Ovary (tissue), 9 donors: ENCODE data around the gene PCBP4. TPM values are rescaled to one million over a fixed set of nuclear protein-coding genes. Genes with fewer than 3 reads are reported as not detected.

Experiments used
- DNase-seq, 5 donors: peaks; one replicate each; pipeline ENCODE4 v3.0.0-alpha.2; 2019 to 2020
- H3K27ac ChIP-seq, 2 donors: fragments of 200-600 bp; one replicate each; pipeline versions ENCODE4 v1.5.1 to v1.8.0; 2019 to 2022
- H3K27me3 ChIP-seq: fragments of 200-600 bp; one replicate; pipeline ENCODE4 v1.8.0; 2022
- H3K36me3 ChIP-seq: fragments of 200-600 bp; sonication (generic); one replicate; pipeline ENCODE4 v1.5.1; 2019
- H3K4me1 ChIP-seq: one replicate; pipeline ENCODE4 v1.8.1; 2013; ENCODE audit warnings: mild to moderate bottlenecking, moderate library complexity; ENCODE audit not compliant: insufficient read depth
- H3K4me3 ChIP-seq: fragments of 200-600 bp; sonication (generic); one replicate; pipeline ENCODE4 v1.5.1; 2017
- H3K9me3 ChIP-seq, 2 donors: fragments of 200-600 bp in 1 of 2; sonication (generic) in 1 of 2; one replicate each; pipeline versions ENCODE4 v1.5.1 to v1.8.1; 2013 to 2019; ENCODE audit warnings: mild to moderate bottlenecking in 1 of 2, moderate library complexity in 1 of 2
- CTCF ChIP-seq, 3 donors: fragments of 450-650 bp in 2 of 3; fragments of 200-600 bp in 1 of 3; IDR thresholded peaks; one replicate each; pipeline versions ENCODE4 v1.5.1 to v1.8.0; 2016 to 2022; ENCODE audit warnings: antibody characterized with exemption in 3 of 3, mild to moderate bottlenecking in 1 of 3
- EP300 ChIP-seq: sonication (generic); formaldehyde crosslinking; IDR thresholded peaks from one replicate; pipeline ENCODE4 v1.6.1; 2017; ENCODE audit warnings: antibody characterized with exemption
- POLR2A ChIP-seq: fragments of 450-650 bp; IDR thresholded peaks from one replicate; pipeline ENCODE4 v1.6.1; 2017; ENCODE audit warnings: antibody characterized with exemption, mild to moderate bottlenecking, moderate library complexity
- WGBS, 3 donors: extraction: QIAGEN DNeasy Blood & Tissue Kit in 1 of 3; methylation state at CpG; one replicate each; pipeline versions ENCODE4 v1.1.5 to v1.1.7; 2013 to 2017; 5-methylcytosine and 5-hydroxymethylcytosine counted together
- intact Hi-C, 4 donors: fragments of 100-400 bp; cut with DNase I; formaldehyde crosslinking; loops; one replicate each; pipeline versions ENCODE4 v1.11.0 to v1.15.1; 2022 to 2023
- polyA plus RNA-seq, 2 donors: library from polyadenylated mRNA; stranded (reverse); fragments of 200-250 nt in 1 of 2; fragments of 350-450 nt in 1 of 2; fragmentation: Illumina TruSeq in 1 of 2; extraction: RNeasy Lipid Tissue Mini Kit (QIAGEN cat#74804) in 1 of 2; gene quantifications; one replicate each; pipeline ENCODE4 v1.2.3, GENCODE V29; 2013 to 2014
- small RNA-seq: library from RNA; depleted of rRNA; stranded (forward); fragments of <200 nt; gene quantifications from one replicate; pipeline ENCODE3, GENCODE V24; 2016
- total RNA-seq, 7 donors: library from RNA; depleted of rRNA in 2 of 7; stranded (reverse); fragments of >200 nt in 2 of 7; fragmentation: NEBNext Ultra II Directional in 3 of 7; extraction: Animal tissue kit (Norgen Biotek cat#: 25700) in 3 of 7; gene quantifications; one replicate each; pipeline versions ENCODE4 v1.1.0 to v1.2.4, GENCODE V29; 2016 to 2023
- donor health status: DM: no; HTN: no; CAD: no; lungs with moderate emphysema.
- donor health status: DM: no; HTN: no; CAD: no.
- donor health status: Bipolar disorder and iron deficiency.
- donor health status: DM: yes; HTN: yes; CAD: no.
- donor health status: DM: no; HTN: no; CAD: no.
- donor health status: DM: yes; HTN: yes; CAD: no.

The PCBP4 gene
- total and polyA plus RNA-seq, 9 donors: 4.5 to 83.3 (median 44.0) TPM

DNA sequence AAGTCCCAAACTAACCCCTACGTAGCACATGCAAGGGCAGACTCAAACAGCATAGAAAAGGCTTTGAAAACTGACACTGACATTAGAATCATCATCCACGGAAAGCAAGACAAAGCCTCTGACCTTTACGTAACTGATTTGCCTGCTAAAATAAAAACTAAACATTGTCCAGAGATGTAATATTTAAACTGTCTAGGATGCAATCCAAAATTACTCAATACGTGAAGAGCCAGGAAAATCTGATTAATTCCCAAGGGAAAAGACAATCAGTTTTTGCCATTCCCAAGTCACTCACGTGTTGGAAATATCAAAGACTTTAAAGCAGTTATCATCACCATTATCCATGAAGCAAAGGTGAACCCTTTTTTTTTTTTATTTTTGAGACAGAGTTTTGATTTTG is 50.8 kb downstream of the PCBP4 start:
- H3K4me3 ChIP-seq: no peak overlapping the region
- H3K36me3 ChIP-seq: no peaks in the 10 kb centered on the region
- H3K27me3 ChIP-seq: no peaks in the 10 kb centered on the region
- DNase-seq: no peak
- WGBS, 3 donors: 44 to 55% (median 49%) methylated on average over 5 of the region's 5 CpGs
- intact Hi-C loops: no loop called here
- no peak overlapping the region for H3K27ac ChIP-seq
- TF ChIP-seq POLR2A (no peak), EP300 (no peak), CTCF (IDR thresholded peaks at IDR 0.05) (no peak)
- H3K4me1 ChIP-seq: no peaks in the 10 kb centered on the region
- no peaks in the 10 kb centered on the region for H3K9me3 ChIP-seq

- H3K36me3 ChIP-seq: no peaks in the 10 kb centered on the region
- H3K27me3 ChIP-seq: no peaks in the 10 kb centered on the region
- no peaks in the 10 kb centered on the region for H3K9me3 ChIP-seq
- intact Hi-C loops: no loop called here
- H3K4me1 ChIP-seq: no peaks in the 10 kb centered on the region
- TF ChIP-seq EP300 (no peak), CTCF (IDR thresholded peaks at IDR 0.05) (no peak), POLR2A (no peak)
- DNase-seq: no peak
- no peak overlapping the region for H3K4me3 ChIP-seq
- no peak overlapping the region for H3K27ac ChIP-seq
- 79 to 82% (median 80%) methylated on average over 4 of the region's 4 CpGs for WGBS, 3 donors
Observed at GRCh38 chr3:51908026-51908425, 59.2 kb downstream of the PCBP4 start.

Small RNAs within 50 kb of the gene (small RNA-seq; reads per million reads assigned to genes)
- gene AC115284.1: not detected

Other genes with a start within 250 kb of the PCBP4 start
- not detected for gene IQCF6, start 188.2 kb downstream of the PCBP4 start, total RNA-seq
- gene IQCF6, start 188.2 kb downstream of the PCBP4 start, polyA plus RNA-seq: not detected
- not detected for gene IQCF2, start 105.8 kb downstream of the PCBP4 start, total RNA-seq
- not detected for gene IQCF2, start 105.8 kb downstream of the PCBP4 start, polyA plus RNA-seq
- not detected for gene IQCF5, start 91.9 kb downstream of the PCBP4 start, total RNA-seq
- not detected for gene IQCF5, start 91.9 kb downstream of the PCBP4 start, polyA plus RNA-seq
- under 1 TPM in 1 of 7 donors, not detected in 6; 0.62 TPM for gene IQCF1, start 64.1 kb downstream of the PCBP4 start, total RNA-seq
- gene IQCF1, start 64.1 kb downstream of the PCBP4 start, polyA plus RNA-seq: not detected
- 10 to 100 TPM in 6 of 7 donors, 1 to 10 TPM in 1; 9.1 to 32.7 (median 19.3) TPM for gene RRP9, start 25.6 kb downstream of the PCBP4 start, total RNA-seq
- 10 to 100 TPM in 1 of 2 donors, 1 to 10 TPM in 1; 4.9 to 16.2 TPM for gene RRP9, start 25.6 kb downstream of the PCBP4 start, polyA plus RNA-seq
- gene PARP3, start 25.1 kb downstream of the PCBP4 start, total RNA-seq: 10 to 100 TPM in 6 of 7 donors, 1 to 10 TPM in 1; 8.2 to 19.4 (median 11.6) TPM
- 10 to 100 TPM in 1 of 2 donors, 1 to 10 TPM in 1; 9.8 to 10.2 TPM for gene PARP3, start 25.1 kb downstream of the PCBP4 start, polyA plus RNA-seq
- gene GPR62, start 12.1 kb downstream of the PCBP4 start, total RNA-seq: under 1 TPM; 0.23 to 0.83 (median 0.36) TPM
- gene GPR62, start 12.1 kb downstream of the PCBP4 start, polyA plus RNA-seq: under 1 TPM; 0.15 to 0.22 TPM
- gene ABHD14B, start 6.6 kb upstream of the PCBP4 start, total RNA-seq: 10 to 100 TPM; 37.1 to 55.7 (median 45.5) TPM
- gene ABHD14B, start 6.6 kb upstream of the PCBP4 start, polyA plus RNA-seq: 10 to 100 TPM; 58.4 to 70.9 TPM
- gene ABHD14A, start 7.6 kb upstream of the PCBP4 start, total RNA-seq: 10 to 100 TPM; 13.2 to 36.1 (median 27.4) TPM
- 10 to 100 TPM in 1 of 2 donors, 1 to 10 TPM in 1; 5.1 to 30.8 TPM for gene ABHD14A, start 7.6 kb upstream of the PCBP4 start, polyA plus RNA-seq
- 10 to 100 TPM; 13.8 to 27.4 (median 21.1) TPM for gene ACY1, start 16.1 kb upstream of the PCBP4 start, total RNA-seq
- 10 to 100 TPM in 1 of 2 donors, 1 to 10 TPM in 1; 8.4 to 10.2 TPM for gene ACY1, start 16.1 kb upstream of the PCBP4 start, polyA plus RNA-seq
- 1,000 to 10,000 TPM; 1,785 to 3,905 (median 1,999) TPM for gene RPL29, start 28.4 kb upstream of the PCBP4 start, total RNA-seq
- 1,000 to 10,000 TPM; 1,901 to 3,982 TPM for gene RPL29, start 28.4 kb upstream of the PCBP4 start, polyA plus RNA-seq
- 10 to 100 TPM in 5 of 7 donors, 1 to 10 TPM in 2; 5.1 to 18.0 (median 15.2) TPM for gene DUSP7, start 89.1 kb upstream of the PCBP4 start, total RNA-seq
- 1 to 10 TPM; 6.5 to 8.6 TPM for gene DUSP7, start 89.1 kb upstream of the PCBP4 start, polyA plus RNA-seq
- 1 to 10 TPM in 5 of 7 donors, under 1 TPM in 2; 0.53 to 1.8 (median 1.3) TPM for gene POC1A, start 187.0 kb upstream of the PCBP4 start, total RNA-seq
- gene POC1A, start 187.0 kb upstream of the PCBP4 start, polyA plus RNA-seq: 1 to 10 TPM; 1.1 to 1.3 TPM
- gene ALAS1, start 230.7 kb upstream of the PCBP4 start, total RNA-seq: 10 to 100 TPM; 17.9 to 37.4 (median 25.8) TPM
- 10 to 100 TPM; 16.1 to 70.1 TPM for gene ALAS1, start 230.7 kb upstream of the PCBP4 start, polyA plus RNA-seq